ENCODE measurements around the gene MYO9B. TPM values are rescaled to one million over a fixed set of nuclear protein-coding genes. Genes with fewer than 3 reads are reported as not detected.

MYO9B gene
- total RNA-seq, 1 donor from 2014 or later, result 205 TPM

GRCh38 chr19:17078920-17079709 is 3.5 kb downstream of the MYO9B start:
- H3K9me3 ChIP-seq, result no peaks in the 10 kb centered on the region
- no peaks in the 10 kb centered on the region for H3K36me3 ChIP-seq
- peaks cover 64% of the 10 kb centered on the region for H3K4me1 ChIP-seq
- intact Hi-C loops (cut with DNase I), result loop anchor here (10.0 kb wide), 1 partner anchor 206 kb away; the partner anchor contains the start of gene ANKLE1
- no peaks in the 10 kb centered on the region for H3K27me3 ChIP-seq (ENCODE audit: low read depth)
- peak overlapping the region; percentile 42 for H3K4me3 ChIP-seq
- DNase-seq, result no peak
- no peak for TF ChIP-seq CTCF (IDR thresholded peaks at IDR 0.05)
- no peak for ATAC-seq
- peak overlapping the region; percentile 82 for H3K27ac ChIP-seq

- peak; percentile 60 for DNase-seq
- peak overlapping the region; percentile 42 for H3K4me3 ChIP-seq
- intact Hi-C loops (cut with DNase I), result loop anchor here (10.0 kb wide), 1 partner anchor 205 kb away; the partner anchor contains the start of gene ANKLE1
These were observed 4.3 kb downstream of the MYO9B start for GRCh38 chr19:17079710-17080439.

DNA sequence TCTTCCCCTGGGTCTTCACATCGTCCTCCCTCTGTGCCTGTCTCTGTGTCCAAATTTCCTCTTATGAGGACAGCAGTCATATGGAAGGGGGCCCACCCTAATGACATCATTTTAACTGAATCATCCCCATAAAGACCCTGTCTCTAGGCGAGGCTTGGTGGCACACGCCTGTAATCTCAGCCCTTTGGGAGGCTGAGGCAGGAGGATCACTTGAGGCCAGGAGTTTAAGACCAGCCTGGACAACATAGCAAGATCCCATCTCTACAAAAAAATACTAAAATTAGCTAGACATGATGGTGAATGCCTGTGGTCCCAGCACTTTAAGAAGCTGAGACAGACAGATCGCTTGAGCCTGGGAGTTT is 4.8 kb downstream of the MYO9B start:
- Histone ChIP-seq H3K4me3 (peak overlapping the region; percentile 42), H3K36me3 (no peaks in the 10 kb centered on the region), H3K4me1 (peaks cover 57% of the 10 kb centered on the region), H3K27ac (peak overlapping the region; percentile 82), H3K9me3 (no peaks in the 10 kb centered on the region), H3K27me3 (ENCODE audit: low read depth) (no peaks in the 10 kb centered on the region)
- ATAC-seq (no peak), DNase-seq (no peak)
- intact Hi-C loops (cut with DNase I), result no loop called here
- TF ChIP-seq CTCF (IDR thresholded peaks at IDR 0.05), result no peak

More at GRCh38 chr19:17079710-17080439, 4.3 kb downstream of the MYO9B start:
- Histone ChIP-seq H3K27ac (peak overlapping the region; percentile 82), H3K27me3 (ENCODE audit: low read depth) (no peaks in the 10 kb centered on the region), H3K9me3 (no peaks in the 10 kb centered on the region), H3K36me3 (no peaks in the 10 kb centered on the region), H3K4me1 (peaks cover 57% of the 10 kb centered on the region)
- peak; percentile 43 for TF ChIP-seq CTCF (IDR thresholded peaks at IDR 0.05)
- peak; percentile 8 to 30 for ATAC-seq

DNA sequence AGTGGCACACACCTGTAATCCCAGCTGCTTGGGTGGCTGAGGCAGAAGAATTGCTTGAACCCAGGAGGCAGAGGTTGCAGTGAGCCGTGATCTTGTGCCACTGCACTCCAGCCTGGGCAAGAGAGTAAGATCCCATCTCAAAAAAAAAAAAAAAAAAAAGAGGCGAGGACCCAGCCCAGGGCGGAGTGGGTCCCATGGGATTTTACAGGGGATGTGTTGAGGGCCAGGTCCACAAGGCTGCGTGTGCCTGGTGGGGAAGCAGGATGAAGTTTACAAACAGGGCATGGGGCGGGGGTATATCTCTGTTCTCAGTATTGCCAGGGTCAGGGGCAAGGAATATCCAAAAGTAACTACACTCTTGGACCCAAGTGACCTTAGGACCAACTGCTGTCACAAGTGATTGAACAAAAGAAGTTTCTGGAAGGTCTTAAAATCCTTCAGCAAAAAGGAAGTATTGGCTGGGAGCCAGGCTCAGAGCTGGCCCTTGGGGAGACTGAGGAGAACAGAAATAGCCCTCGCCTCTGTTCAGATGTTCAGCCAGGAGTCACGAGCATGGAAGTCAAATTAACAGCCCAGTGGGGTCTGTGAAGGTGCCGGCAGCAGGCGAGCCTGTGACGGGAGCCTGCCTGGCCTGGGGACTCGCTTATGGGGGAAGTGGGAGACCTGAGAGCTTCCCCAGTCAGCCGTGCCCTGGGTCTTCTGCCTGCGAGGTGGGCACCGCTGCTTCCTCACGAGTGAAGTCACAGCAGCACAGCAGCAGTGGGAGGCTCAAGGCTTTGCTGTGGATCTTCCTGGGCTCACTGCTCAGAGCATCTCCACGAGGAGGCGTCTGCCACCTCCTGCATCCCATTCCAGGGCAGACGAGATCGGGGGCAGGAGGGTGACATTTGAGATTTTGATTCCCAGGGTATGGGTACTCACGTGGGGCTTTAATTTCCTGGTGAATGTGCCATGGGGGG is 6.4 kb downstream of the MYO9B start:
- Histone ChIP-seq H3K36me3 (peaks cover 12% of the 10 kb centered on the region), H3K27ac (no peak overlapping the region), H3K9me3 (no peaks in the 10 kb centered on the region), H3K27me3 (ENCODE audit: low read depth) (no peaks in the 10 kb centered on the region), H3K4me3 (no peak overlapping the region), H3K4me1 (peaks cover 53% of the 10 kb centered on the region)
- DNase-seq, result no peak
- intact Hi-C loops (cut with DNase I), result no loop called here
- no peak for TF ChIP-seq CTCF (IDR thresholded peaks at IDR 0.05)
- no peak for ATAC-seq

DNA sequence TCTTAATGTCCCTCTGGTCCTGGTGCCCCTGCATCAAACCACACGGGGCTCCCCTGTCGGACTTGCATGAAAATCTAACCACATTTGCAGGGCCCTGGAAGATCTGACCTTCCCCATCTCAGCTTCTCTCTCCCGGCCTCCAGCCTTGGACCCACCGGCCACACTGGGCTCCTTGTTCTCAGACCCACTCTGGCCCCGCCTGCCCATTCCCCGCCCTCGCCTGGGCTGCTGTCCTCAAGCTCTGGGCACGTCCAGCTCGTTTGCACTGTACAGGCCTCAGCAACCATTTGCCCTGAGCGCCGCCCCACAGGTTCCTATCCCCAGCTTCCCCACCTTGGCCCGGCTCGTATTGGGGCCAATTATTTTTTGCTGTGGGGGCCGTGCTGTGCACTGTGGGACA is 10.5 kb downstream of the MYO9B start:
- ATAC-seq, result no peak
- intact Hi-C loops (cut with DNase I), result no loop called here

More for the DNA sequence above, 10.5 kb downstream of the MYO9B start:
- peaks cover 42% of the 10 kb centered on the region for H3K4me1 ChIP-seq
- H3K4me3 ChIP-seq, result no peak overlapping the region
- no peak overlapping the region for H3K27ac ChIP-seq
- H3K36me3 ChIP-seq, result peaks cover 12% of the 10 kb centered on the region
- no peak for DNase-seq
- no peaks in the 10 kb centered on the region for H3K27me3 ChIP-seq (ENCODE audit: low read depth)
- H3K9me3 ChIP-seq, result no peaks in the 10 kb centered on the region
- no peak for TF ChIP-seq CTCF (IDR thresholded peaks at IDR 0.05)

Measured in lower lobe of right lung (tissue), 2 donors.